NCI-H345 treated with DMSO at 0.1 percent for 48 hours (cell line): ENCODE measurements around the gene NACAD.

Experiments
- DNase-seq: peaks from one replicate; lab custom pipeline; 2025; ENCODE audit not compliant: unreplicated experiment; lab: John Stamatoyannopoulos, UW

Gene NACAD

DNA sequence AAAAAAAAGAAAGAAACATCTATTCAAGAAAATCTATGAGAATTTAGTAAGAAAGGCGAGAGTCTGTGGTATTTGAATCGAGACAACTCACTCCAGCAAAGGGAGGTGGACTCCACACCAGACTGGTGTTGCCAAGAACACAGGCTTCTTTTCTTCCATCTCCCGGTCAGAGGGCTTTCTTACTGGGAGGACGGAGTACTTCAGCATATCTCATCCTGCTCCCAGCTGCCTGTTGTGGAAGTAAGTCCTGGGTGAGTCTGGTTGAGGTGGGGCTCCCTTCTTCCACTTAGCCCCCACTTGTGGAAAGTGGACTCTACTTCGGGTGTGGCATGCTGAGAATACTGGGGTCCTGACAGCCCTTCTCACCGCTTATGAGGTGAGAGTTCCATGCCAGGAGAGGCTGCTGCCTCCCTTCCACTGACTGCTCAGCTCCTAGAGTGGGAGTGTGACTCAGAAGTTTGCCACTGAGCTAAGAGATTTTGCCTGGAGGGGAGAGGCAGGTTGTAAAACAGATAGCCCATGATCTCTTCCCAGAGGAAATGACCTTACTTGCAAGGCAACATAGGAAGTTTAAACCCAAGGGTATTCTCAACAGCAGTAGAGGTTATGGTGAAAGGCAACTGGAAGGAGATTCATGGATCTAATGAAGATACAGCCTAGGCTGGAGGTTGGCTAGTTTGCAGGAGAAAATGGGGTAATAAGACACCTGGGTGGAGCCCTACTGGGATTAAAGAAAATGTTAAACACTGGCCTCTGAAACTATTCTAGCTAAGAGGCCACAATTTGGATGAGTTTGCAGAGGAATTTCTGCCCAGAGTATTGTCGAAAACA, 3.5 kb upstream of the NACAD start:
- no peak for DNase-seq

DNA sequence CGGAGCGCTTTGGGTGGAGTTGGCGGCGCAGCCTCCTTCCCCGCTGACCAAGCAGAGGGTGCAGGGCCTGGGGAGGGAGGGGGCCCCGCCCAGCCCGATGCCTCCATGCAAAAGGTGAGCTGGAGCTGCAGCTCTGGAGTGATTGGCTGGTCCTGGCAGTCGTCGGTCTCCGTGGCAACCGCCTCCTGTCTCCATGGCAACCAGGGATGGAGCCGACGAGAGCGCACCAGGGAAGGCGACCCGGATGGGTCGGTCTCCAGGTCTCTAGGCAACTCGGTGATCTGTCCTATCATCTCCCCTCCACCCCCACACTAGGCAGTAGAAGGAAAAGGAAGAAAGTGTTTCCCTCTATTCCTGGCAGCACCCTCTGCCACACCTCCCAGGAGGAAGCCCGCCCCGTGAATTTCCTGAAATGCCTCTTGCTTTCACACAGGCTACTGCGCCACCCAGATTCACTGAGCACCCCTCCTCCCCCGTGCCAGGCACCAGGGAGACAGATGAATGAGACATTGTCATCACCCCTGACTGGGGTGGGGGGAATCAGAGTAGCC, 647 bp upstream of the NACAD start:
- peak; percentile 59 for DNase-seq

DNA sequence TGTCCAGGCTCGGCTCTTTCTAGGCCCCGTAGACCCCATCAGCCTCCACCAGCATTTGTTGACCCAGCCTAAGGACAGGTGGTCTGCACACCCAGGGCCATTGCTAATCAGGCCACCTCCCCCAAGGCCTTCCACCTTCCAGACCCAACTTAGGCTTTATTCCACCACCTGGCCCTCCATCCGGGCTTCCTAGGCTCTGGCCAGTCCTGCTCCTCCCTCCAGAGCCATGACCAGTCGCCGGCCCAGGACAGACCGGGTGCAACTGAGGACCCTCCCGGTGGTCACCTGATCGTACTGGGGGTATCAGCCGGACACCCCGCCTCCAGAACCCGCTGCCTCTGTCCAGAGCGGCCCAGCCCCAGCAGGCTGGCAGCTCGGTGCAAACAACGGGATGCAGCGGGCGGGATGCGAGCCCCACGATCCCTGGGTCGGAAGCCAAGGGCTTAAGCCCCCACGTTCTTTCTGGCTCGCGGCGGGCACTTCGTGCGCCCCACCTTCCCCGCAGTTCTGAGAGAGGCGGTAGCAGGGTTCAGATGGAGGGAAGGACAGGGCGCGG, 545 bp downstream of the NACAD start:
- no peak for DNase-seq

DNA sequence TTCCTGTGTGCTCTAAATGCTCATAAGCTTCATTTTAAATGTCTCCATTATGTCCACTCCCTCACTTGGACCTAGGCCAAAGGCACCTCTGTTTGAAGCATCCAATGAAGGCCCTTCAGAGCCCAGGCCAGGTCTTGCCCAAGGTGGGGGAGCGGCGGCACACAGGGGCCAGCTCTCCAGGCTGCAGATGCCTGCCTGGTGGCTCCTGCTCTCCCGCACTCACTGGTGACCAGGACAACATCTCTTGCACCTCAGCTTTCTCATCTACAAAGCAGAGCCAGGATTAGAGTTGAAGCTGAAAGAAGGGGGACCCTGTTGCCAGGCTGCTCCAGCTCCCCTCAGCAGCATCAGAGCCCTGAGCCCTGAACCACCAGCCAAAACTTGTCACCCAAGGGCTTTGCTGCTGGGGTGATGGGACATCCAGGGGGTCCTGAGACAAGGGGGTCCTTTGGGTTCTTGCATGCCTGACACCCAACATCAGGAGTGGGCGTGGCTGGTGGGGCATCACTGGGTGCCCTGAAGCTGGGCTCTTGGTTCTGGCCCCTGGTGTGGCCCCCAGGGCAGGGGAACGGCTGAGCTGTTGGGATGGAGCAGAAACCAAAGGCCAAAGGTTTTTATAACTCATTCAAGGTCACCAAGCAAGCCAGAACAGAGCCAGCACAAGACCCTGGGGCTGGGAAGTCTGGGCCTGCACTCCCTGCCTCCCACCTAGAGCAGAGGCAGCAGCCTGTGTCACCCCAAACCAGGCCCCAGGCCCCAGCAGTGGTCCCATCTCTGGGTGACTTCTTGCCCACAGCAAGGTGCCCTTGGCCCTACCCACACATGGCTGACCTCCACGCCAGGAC, 1.2 kb downstream of the NACAD start:
- DNase-seq = no peak

DNA sequence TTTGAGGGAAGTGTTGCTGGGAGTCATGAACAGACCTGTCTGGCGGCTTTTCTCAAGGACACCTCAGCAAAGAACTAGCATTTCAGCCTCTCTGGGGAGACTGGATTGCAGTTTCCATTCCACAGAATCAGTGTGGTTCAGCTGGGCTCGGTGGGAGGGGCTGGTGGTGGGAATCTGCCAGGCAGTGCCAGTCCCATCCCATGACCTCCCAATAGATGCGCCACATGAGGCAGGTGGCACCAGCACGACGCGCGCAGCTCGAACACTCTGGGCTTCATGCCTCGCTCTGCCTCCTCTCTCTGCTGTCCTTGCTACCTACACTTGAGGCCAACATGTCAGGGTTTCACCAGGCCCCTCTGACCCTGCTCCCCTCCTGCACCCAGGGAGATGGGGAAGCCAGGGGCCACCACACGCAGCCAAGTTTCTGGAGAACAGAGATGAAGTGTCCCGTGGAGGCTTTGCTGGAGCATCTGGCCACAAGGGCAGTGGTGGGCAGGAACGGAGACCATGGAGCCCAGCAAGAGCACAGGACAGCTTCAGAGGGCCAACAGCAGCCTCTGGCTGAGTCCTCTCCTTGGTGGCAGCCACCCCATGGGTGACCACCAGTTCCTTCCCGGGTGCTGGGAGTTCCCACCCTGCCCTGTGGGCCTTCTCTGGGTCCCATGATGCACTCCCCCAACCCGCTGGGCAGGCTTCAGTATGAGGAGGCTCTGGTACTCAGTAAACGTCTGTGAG, 2.3 kb downstream of the NACAD start:
- DNase-seq = no peak

DNA sequence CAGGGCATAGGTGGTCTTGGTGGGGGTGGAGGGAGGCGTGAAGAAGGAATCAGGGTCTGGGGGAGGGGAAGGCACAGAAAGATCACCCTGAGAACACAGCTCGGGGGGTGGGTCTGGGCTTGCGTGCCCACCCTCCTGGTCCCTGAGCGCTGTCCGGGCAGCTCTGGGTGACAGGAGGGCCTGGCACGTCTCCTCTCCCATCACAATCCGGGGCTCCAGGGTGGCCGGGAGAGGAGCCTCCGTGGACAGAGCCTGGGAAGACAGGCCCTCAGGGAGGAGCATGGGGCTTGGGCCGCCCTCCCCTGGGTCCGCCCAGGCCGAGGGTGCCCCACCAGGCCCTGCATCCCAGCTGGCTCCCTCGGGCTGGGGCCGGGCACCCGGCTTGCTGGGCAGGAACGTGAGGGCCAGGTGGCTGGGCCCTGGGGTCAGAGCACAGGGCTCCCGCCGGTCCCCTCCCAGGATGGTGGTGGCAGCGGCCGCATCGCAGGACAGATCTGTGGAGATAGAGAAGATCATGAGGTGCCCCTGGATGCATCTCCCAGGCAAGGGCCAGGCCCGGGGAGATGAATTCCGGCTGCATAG, 3.1 kb downstream of the NACAD start:
- DNase-seq = no peak

DNA sequence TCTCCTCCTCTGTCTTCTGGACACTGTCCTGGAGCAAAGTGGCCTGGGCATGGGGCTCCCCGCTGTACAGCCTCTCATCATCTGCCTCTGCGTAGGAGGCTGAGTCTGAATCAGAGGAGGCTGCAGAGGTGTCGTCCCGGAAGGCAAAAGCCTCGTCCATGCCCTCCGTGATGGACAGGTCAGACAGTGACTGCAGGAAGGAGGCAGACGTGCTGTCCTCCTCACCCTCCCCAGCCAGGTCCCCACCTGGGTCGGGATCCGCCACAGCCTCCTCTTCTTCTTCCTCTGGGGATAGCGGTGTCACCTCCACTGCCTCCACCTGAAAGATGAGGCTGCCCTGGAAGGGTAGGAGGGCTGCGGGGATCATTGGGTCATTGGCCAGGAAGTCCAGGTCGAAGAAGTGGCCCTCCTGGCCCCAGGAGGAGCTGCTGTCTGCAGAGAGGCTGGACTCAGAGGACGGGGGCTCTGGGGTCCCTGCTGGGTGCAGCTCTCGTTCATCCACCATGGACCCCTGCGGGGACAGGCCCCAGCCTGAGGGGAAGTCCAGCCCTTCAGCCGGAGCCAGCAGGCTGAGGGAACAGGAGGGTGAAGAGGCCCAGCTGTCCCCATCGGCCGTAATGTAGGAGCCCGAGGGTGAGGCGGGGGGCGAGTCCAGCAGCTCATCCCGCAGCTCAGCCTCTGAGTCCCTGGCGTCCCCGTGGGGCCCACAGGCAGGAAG, 3.7 kb downstream of the NACAD start:
- no peak for DNase-seq

DNA sequence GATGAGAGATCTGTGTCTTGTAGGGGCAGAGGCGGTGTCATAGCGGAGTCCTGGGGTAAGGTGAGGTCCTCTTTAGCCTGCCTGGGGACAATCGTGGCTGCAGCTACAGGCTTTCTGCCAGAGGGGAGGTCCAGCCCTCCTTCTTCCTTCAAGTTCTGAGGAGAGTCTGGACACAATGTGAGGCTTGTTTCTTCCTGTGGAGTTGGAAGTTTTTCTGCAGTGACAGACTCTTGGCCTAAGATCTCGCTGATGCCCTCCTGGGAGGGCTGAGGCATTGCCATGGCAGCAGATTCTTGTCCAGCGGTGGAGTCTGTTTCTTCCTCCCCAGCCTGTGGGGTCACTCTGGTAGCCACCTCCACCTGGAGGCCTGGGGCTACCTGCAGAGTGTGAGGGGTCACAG, 4.4 kb downstream of the NACAD start:
- no peak for DNase-seq

DNA sequence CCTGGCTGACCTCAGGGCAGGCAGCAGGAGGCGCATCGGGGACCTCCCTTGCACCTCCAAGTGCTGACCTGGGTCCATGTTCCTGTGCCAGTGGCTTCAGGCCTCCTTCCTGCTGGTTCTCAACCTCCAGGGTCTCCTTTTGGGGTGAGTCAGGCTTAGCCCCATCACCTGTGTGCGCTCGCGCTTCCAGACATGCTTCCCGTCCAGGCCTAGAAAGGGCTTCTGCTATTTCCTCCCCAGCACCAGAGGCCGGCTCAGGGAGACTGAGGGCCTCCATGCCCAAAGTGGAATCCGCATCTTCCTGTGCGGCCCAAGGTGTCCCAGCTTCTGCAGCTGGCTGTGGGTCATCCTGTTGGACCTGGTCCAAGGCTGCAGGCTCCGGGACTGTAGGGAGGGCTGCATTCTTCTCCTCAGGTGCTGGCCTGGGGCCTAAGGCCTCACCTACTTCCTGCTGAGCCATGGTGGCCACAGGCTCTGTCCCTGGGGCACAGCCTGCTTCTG, 5.9 kb downstream of the NACAD start:
- DNase-seq = no peak

DNA sequence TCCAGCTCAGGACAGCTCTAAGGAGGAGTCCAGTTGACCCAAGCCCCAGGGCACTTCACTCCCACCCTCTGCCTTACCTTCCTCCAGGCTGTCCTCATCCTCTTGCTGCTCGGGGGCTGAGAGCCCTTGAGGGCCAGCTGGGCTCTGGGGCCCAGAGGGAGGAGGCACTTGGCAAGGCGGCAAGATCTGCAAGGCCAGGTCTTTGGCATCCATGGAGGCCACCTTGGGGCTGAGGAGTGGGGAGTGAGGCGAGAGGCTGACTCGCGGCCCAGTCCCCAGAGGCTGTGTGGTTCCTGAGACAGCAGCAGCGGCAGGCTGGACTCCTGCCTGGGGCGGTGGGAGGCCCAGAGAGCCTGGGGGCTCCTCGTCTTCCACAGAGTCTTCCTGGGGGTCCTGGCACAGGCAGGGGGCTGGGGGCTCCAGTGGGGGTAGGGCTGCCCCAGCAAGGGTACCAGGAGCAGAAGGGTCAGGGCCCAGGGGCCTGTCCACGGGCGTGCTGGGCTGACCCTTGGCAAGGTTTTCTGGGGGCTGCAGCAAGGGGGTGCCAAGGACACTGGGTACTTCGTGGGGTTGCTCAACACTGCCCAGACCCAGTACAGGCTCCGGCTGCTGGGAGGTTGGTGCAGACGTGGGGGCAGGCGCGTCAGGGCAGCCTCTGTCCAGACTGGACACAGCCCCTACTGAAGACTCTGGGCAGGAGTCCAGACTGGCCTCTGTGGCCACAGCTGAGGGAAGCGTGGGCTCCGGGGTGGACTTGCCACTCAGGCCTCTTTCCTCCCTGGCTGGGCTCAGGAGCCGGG, 6.5 kb downstream of the NACAD start:
- DNase-seq = no peak

DNA sequence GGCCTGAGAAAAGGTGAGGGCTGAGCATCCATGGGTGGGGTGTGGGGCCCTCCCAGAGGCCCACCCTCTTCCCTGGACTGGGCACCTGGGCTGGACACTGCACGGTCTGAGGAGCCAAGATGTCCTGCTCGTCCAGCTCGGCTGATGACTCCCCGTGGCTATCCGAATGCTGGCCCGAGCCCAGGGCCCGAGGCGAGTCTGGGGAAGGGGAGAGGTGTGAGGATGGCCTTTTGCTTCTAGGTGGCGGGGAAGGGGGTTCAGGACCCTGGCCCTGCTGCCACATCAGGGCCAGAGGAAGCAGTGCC, 7.1 kb downstream of the NACAD start:
- DNase-seq = no peak

DNA sequence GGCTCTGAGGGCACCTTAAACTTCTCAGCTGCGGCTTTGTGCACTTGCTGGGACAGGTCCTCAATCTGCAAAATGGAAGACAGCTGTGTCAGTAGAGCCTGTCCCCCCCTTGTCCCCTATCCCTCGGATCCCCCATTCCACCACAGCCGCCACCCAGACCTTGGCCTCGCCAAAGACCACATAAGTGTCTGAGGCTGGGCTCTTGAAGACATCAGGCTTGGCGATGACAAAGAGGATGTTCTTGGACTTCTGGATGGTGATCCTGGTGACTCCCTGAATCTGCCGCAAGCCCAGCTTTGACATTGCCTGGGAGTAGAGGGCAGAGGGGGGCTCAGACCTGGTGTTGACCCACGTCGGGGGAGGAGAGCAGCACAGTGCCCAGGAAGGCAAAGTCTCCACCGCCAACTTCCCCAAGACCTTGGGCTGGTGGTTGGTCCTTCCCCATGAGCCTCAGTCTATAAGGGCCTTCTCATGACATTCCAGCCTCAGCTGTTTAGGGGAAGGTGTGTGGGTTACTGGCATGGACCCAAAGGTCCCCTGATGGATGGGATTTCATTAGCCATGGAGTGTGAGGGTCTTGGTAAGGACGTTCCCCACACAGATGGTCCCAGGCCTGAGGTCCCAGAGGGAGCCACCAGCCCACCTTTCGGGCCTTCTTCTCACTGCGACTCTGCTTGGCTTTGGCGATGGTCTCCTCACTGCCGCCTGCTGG, 7.7 kb downstream of the NACAD start:
- DNase-seq = no peak

DNA sequence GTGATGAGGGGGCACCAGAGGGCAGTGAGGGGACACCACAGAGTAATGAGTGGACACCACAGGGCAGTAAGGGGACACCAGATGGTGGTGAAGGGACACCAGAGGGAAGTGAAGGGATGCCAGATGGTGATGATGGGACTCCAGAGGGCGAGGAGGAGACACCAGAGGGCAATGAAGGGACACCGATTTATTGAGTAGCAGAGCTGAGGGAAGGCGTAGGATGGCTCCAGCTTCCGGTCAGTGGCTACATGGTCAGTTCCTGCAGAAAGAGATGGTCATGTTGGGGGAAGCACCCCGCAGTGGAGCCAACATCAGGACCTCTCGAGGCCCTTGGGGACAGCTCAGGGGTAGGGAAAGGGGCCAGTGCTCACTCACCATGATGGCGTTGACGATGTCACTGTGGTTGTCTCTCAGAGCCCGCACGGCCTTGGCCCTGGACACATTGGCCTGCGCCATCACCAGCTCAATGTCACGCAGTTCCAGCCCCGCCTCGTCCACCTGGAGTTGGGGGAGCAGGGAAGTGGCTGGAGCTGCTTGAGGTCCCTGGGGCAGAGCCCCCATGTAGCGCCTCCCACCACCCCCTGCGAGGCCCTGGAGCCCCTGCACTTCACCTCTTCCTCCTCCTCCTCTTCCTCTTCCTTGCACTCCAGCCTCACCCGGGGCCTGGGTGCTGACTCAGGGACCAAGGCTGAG, 8.4 kb downstream of the NACAD start:
- no peak for DNase-seq

DNA sequence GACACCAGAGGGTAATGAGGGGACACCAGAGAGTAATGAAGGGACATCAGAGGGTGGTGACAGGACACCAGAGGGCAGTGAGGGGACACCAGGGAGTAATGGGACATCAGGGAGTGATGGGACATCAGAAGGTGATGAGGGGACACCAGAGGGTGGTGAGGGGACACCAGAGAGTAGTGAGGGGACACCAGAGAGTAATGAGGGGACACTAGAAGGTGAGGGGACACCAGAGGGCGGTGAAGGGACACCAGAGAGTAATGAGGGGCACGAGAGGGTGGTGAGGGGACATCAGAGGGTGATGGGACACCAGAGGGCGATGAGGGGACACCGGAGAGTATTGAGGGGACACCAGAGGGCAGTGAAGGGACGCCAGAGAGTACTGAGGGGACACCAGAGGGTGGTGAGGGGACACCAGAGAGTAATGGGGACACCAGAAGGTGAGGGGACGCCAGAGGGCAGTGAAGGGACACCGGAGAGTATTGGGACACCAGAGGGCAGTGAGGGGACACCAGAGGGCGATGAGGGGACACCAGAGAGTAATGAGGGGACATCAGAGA, 10.6 kb downstream of the NACAD start:
- DNase-seq = no peak

DNA sequence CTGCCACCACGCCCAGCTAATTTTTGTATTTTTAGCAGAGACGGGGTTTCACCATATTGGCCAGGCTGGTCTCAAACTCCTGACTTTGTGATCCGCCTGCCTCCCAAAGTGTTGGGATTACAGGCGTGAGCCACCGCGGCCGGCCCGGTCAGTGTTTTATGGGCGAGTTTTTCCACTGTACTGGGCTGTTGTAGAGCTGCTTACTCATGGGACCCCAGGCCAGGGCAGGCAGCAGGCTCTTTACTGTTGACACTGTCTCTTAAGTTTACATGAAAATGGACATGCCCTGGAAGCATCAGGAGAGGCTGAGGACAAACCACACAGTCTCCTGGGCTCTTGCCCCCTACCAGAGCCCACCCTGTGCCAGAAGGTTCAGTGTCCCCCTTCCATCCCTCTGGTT, 11.2 kb downstream of the NACAD start:
- no peak for DNase-seq

DNA sequence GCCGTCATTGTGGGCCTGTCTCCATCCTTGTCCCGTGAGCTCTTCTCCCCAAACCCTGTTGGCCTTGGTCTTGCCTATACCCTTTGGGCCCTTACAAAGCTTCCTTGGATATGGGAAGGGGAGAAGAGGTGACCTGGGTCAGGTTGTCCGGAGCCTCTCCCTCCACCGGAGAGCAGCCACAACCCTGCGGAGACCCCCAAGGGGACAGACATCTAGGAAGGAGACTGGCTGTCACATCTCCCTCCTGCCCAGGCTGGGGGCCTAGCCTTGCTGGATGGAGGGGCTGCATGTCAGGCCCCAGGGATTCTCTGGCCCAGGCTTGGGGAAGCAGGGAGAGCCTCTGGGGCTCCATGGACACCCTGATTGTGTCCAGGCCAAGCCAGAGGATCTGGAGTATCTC, 11.8 kb downstream of the NACAD start:
- DNase-seq = no peak

DNA sequence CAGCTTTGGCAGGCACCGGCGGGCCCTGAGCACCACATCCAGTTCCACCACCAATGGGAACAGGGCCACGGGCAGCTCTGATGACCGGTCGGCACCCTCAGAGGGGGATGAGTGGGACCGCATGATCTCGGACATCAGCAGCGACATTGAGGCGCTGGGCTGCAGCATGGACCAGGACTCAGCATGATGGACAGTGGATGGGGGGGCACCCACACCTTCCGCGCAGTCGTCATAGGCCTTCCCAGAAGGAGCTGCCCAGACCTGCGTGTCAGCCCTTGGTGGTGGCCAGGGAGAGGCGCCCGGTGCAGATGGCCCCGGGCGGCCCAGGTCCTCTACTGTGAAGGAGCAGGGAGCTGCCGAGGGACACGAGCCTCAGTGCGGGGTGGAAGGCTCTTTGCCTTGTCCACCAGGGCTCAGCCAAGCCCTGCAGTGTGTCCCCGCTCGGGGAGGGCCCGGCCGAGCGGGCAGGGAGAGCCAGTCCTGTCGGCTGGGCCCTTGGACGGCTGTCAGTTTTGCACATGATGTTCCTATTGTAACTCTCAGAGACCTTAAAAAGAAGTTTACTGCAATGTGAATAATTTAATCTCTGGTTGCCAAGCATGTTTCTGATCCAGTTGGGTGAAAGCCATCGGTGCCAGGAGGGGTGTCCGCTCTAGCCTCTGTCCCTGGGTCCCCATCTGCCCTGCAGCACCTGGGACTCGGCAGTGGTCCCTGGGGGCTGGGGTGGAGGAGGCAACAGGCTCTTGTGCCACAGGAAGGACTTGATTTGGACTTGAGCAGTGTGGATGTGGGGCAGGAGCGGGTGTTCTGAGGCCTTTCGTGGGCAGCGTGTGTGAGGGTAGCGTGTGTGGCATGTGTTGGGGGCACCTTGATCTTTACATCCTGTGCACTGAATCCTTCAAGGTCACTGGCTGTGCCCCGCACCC, 12.6 kb downstream of the NACAD start:
- DNase-seq = no peak
